AG09319 (cell line): ENCODE measurements around the gene METTL21A.

Experiments used
- DNase-seq: peaks from one replicate; pipeline ENCODE4 v3.0.0-alpha.2; 2010; ENCODE audit warnings: low read depth; ENCODE audit errors: extremely low read depth
- CTCF ChIP-seq: IDR thresholded peaks from 2 replicates; pipeline ENCODE4 v1.5.1; 2011; ENCODE audit warnings: low read depth, mild to moderate bottlenecking, inconsistent platforms, low read length, moderate library complexity

METTL21A gene

GRCh38 chr2:207621501-207622039 lies 3.6 kb downstream of the METTL21A start:
- TF ChIP-seq CTCF = no peak

GRCh38 chr2:207619764-207620203 lies 5.4 kb downstream of the METTL21A start:
- DNase-seq = no peak
- TF ChIP-seq CTCF = no peak

More at GRCh38 chr2:207621501-207622039, 3.6 kb downstream of the METTL21A start:
- DNase-seq = no peak

GRCh38 chr2:207617011-207617671 lies 8.1 kb downstream of the METTL21A start:
- no peak for DNase-seq
- TF ChIP-seq CTCF = no peak

GRCh38 chr2:207616185-207616584 lies 9.0 kb downstream of the METTL21A start:
- TF ChIP-seq CTCF = no peak

GRCh38 chr2:207614824-207615223 lies 10.4 kb downstream of the METTL21A start:
- TF ChIP-seq CTCF = no peak
- DNase-seq = no peak

More at GRCh38 chr2:207616185-207616584, 9.0 kb downstream of the METTL21A start:
- no peak for DNase-seq

GRCh38 chr2:207612714-207613113 lies 12.5 kb downstream of the METTL21A start:
- no peak for DNase-seq
- no peak for TF ChIP-seq CTCF

GRCh38 chr2:207606829-207607228 lies 18.4 kb downstream of the METTL21A start:
- no peak for DNase-seq
- no peak for TF ChIP-seq CTCF
